Mesendoderm (in vitro differentiated cells): ENCODE results near the gene CKS2.

ENCODE experiments used
- DNase-seq: peaks from one replicate; pipeline ENCODE4 v3.0.0; 2013
- H2AK5ac ChIP-seq: 2 replicates; pipeline ENCODE4 v1.6.1; 2013; ENCODE audit warnings: low read length, inconsistent platforms
- H2BK120ac ChIP-seq: 2 replicates; pipeline ENCODE4 v1.6.1; 2013; ENCODE audit warnings: low read depth, mild to moderate bottlenecking, low read length, moderate library complexity, mixed read lengths
- H2BK15ac ChIP-seq: replicated peaks from 2 replicates; pipeline ENCODE4 v1.6.1; 2013; ENCODE audit warnings: low read depth, mild to moderate bottlenecking, moderate library complexity
- H2BK5ac ChIP-seq: 2 replicates; pipeline ENCODE4 v1.6.1; 2013; ENCODE audit warnings: low read length, inconsistent platforms
- H3K18ac ChIP-seq: 2 replicates; pipeline ENCODE4 v1.6.1; 2013; ENCODE audit warnings: mild to moderate bottlenecking, low read length, mixed read lengths
- H3K23ac ChIP-seq: one replicate; pipeline ENCODE4 v1.6.1; 2013; ENCODE audit warnings: low read length
- H3K27ac ChIP-seq: 2 replicates; pipeline ENCODE4 v1.5.1; 2013; ENCODE audit warnings: low read depth, mild to moderate bottlenecking, inconsistent platforms, low read length, moderate library complexity
- H3K27me3 ChIP-seq: 2 replicates; pipeline ENCODE4 v1.6.1; 2013; ENCODE audit warnings: low read length, control low read depth, mild to moderate bottlenecking, inconsistent platforms; ENCODE audit not compliant: insufficient read depth, poor library complexity
- H3K36me3 ChIP-seq: 2 replicates; pipeline ENCODE4 v1.6.1; 2013; ENCODE audit warnings: low read length, inconsistent platforms; ENCODE audit not compliant: control insufficient read depth, insufficient read depth
- H3K4ac ChIP-seq: one replicate; pipeline ENCODE4 v1.6.1; 2013; ENCODE audit warnings: low read depth, mild to moderate bottlenecking, low read length, moderate library complexity
- H3K4me1 ChIP-seq: 2 replicates; pipeline ENCODE4 v1.6.1; 2013; ENCODE audit warnings: low read depth, low read length, inconsistent platforms; ENCODE audit not compliant: control insufficient read depth
- H3K4me2 ChIP-seq: 2 replicates; pipeline ENCODE4 v1.6.1; 2013; ENCODE audit warnings: low read length
- H3K4me3 ChIP-seq: 2 replicates; pipeline ENCODE4 v1.5.1; 2013; ENCODE audit warnings: mild to moderate bottlenecking, low read length
- H3K56ac ChIP-seq: one replicate; pipeline ENCODE4 v1.6.1; 2013; ENCODE audit warnings: low read length
- H3K79me1 ChIP-seq: 2 replicates; pipeline ENCODE4 v1.6.1; 2013; ENCODE audit warnings: low read length, inconsistent platforms
- H3K79me2 ChIP-seq: 2 replicates; pipeline ENCODE4 v1.6.1; 2013; ENCODE audit warnings: mild to moderate bottlenecking, low read length; ENCODE audit not compliant: control insufficient read depth, insufficient read depth
- H3K9ac ChIP-seq: 2 replicates; pipeline ENCODE4 v1.6.1; 2013; ENCODE audit warnings: low read length, inconsistent platforms
- H4K5ac ChIP-seq: one replicate; pipeline ENCODE4 v1.6.1; 2013; ENCODE audit warnings: low read length
- H4K8ac ChIP-seq: one replicate; pipeline ENCODE4 v1.6.1; 2013; ENCODE audit warnings: low read depth, mild to moderate bottlenecking, control low read depth, low read length, moderate library complexity
- WGBS: extraction: QIAGEN DNeasy Blood & Tissue Kit; methylation state at CpG from one replicate; pipeline ENCODE4 v1.1.7; 2013; ENCODE audit warnings: low lambda C conversion rate, missing lambda C conversion rate; ENCODE audit not compliant: insufficient coverage; ENCODE audit errors: extremely low coverage; 5-methylcytosine and 5-hydroxymethylcytosine counted together

CKS2 gene

GRCh38 chr9:89318123-89319014, 7.4 kb downstream of the CKS2 start, which contains the start of gene SECISBP2:
SECISBP2 (plus strand) TSS chr9:89318500; CDS start chr9:89318577, 77 bp downstream.
- Histone ChIP-seq H3K56ac (peak within 1 kb of the TSS; percentile 97), H3K36me3 (peaks cover 2% of the 10 kb centered on the region), H3K4me2 (peak within 1 kb of the TSS; percentile 70), H3K18ac (peak within 1 kb of the TSS; percentile 94), H3K27ac (peak within 1 kb of the TSS; percentile 99), H2BK120ac (no peak within 1 kb of the TSS), H3K79me1 (peaks cover 3% of the 10 kb centered on the region), H2BK5ac (no peak within 1 kb of the TSS), H3K4ac (peak within 1 kb of the TSS; percentile 84), H2BK15ac (no peak within 1 kb of the TSS), H3K27me3 (no peaks in the 10 kb centered on the region), H3K4me3 (peak within 1 kb of the TSS; percentile 80), H3K79me2 (peaks cover 40% of the 10 kb centered on the region), H4K8ac (peak within 1 kb of the TSS; percentile 98), H2AK5ac (no peak within 1 kb of the TSS), H4K5ac (peak within 1 kb of the TSS; percentile 90), H3K4me1 (no peaks in the 10 kb centered on the region), H3K23ac (no peak within 1 kb of the TSS), H3K9ac (peak within 1 kb of the TSS; percentile 92)
- no CpG with 5 or more reads among the region's 91 CpGs for WGBS
- peak; percentile 98 for DNase-seq

- peaks cover 7% of the 10 kb centered on the region for H3K79me1 ChIP-seq
Observed at GRCh38 chr9:89319015-89319905, 8.3 kb downstream of the CKS2 start.

GRCh38 chr9:89323390-89323789, 12.4 kb downstream of the CKS2 start:
- WGBS: no CpG with 5 or more reads among the region's 4 CpGs
- no peaks in the 10 kb centered on the region for H3K36me3 ChIP-seq
- no peak for DNase-seq

More at GRCh38 chr9:89319015-89319905, 8.3 kb downstream of the CKS2 start:
- peak overlapping the region; percentile 92 for H3K9ac ChIP-seq
- no peaks in the 10 kb centered on the region for H3K4me1 ChIP-seq
- H2BK120ac ChIP-seq: no peak overlapping the region
- peak overlapping the region; percentile 37 for H3K4ac ChIP-seq
- H3K18ac ChIP-seq: no peak overlapping the region
- peak; percentile 39 for DNase-seq
- H3K27me3 ChIP-seq: no peaks in the 10 kb centered on the region
- WGBS: no CpG with 5 or more reads among the region's 13 CpGs
- peaks cover 38% of the 10 kb centered on the region for H3K79me2 ChIP-seq
- H2BK15ac ChIP-seq: no peak overlapping the region
- H2AK5ac ChIP-seq: no peak overlapping the region
- peak overlapping the region; percentile 70 for H3K4me2 ChIP-seq
- H3K27ac ChIP-seq: peak overlapping the region; percentile 99
- H3K4me3 ChIP-seq: peak overlapping the region; percentile 45
- H2BK5ac ChIP-seq: no peak overlapping the region
- no peak overlapping the region for H4K5ac ChIP-seq
- no peak overlapping the region for H4K8ac ChIP-seq
- H3K36me3 ChIP-seq: peaks cover 2% of the 10 kb centered on the region
- H3K56ac ChIP-seq: peak overlapping the region; percentile 89
- H3K23ac ChIP-seq: no peak overlapping the region

GRCh38 chr9:89325733-89326132, 14.7 kb downstream of the CKS2 start:
- H3K23ac ChIP-seq: no peak overlapping the region
- no peak overlapping the region for H3K4me2 ChIP-seq
- no peak overlapping the region for H2BK120ac ChIP-seq
- no peak overlapping the region for H3K4me3 ChIP-seq
- H3K18ac ChIP-seq: no peak overlapping the region
- H3K79me1 ChIP-seq: peaks cover 12% of the 10 kb centered on the region
- H3K9ac ChIP-seq: no peak overlapping the region
- peaks cover 1% of the 10 kb centered on the region for H3K36me3 ChIP-seq
- WGBS: no CpG with 5 or more reads among the region's 3 CpGs
- no peak overlapping the region for H2AK5ac ChIP-seq
- peaks cover 27% of the 10 kb centered on the region for H3K79me2 ChIP-seq
- H3K27me3 ChIP-seq: no peaks in the 10 kb centered on the region
- no peak overlapping the region for H3K56ac ChIP-seq
- no peak overlapping the region for H3K27ac ChIP-seq
- no peak for DNase-seq
- no peak overlapping the region for H4K8ac ChIP-seq
- H3K4ac ChIP-seq: no peak overlapping the region
- no peaks in the 10 kb centered on the region for H3K4me1 ChIP-seq
- no peak overlapping the region for H2BK15ac ChIP-seq
- no peak overlapping the region for H2BK5ac ChIP-seq
- no peak overlapping the region for H4K5ac ChIP-seq

More at GRCh38 chr9:89323390-89323789, 12.4 kb downstream of the CKS2 start:
- Histone ChIP-seq H2BK5ac (no peak overlapping the region), H4K5ac (no peak overlapping the region), H3K18ac (no peak overlapping the region), H2BK15ac (no peak overlapping the region), H3K4ac (no peak overlapping the region), H3K4me1 (no peaks in the 10 kb centered on the region), H2AK5ac (no peak overlapping the region), H3K23ac (no peak overlapping the region), H3K27me3 (no peaks in the 10 kb centered on the region), H2BK120ac (no peak overlapping the region), H3K4me2 (no peak overlapping the region), H3K56ac (peak overlapping the region; percentile 17), H3K27ac (no peak overlapping the region), H3K79me2 (peaks cover 36% of the 10 kb centered on the region), H4K8ac (no peak overlapping the region), H3K4me3 (no peak overlapping the region), H3K79me1 (peaks cover 12% of the 10 kb centered on the region), H3K9ac (no peak overlapping the region)

GRCh38 chr9:89328064-89328463, 17.1 kb downstream of the CKS2 start:
- peaks cover 13% of the 10 kb centered on the region for H3K79me1 ChIP-seq
- no peak overlapping the region for H3K27ac ChIP-seq
- DNase-seq: no peak
- H3K36me3 ChIP-seq: peaks cover 3% of the 10 kb centered on the region
- no peak overlapping the region for H4K5ac ChIP-seq
- H2BK15ac ChIP-seq: no peak overlapping the region
- H3K4me1 ChIP-seq: no peaks in the 10 kb centered on the region
- no peak overlapping the region for H2BK5ac ChIP-seq
- no CpG with 5 or more reads among the region's 8 CpGs for WGBS
- H3K23ac ChIP-seq: no peak overlapping the region
- H3K79me2 ChIP-seq: peaks cover 17% of the 10 kb centered on the region
- no peak overlapping the region for H3K18ac ChIP-seq
- no peak overlapping the region for H4K8ac ChIP-seq
- no peak overlapping the region for H3K56ac ChIP-seq
- no peak overlapping the region for H2AK5ac ChIP-seq
- H2BK120ac ChIP-seq: no peak overlapping the region
- H3K4ac ChIP-seq: no peak overlapping the region
- no peak overlapping the region for H3K4me2 ChIP-seq
- no peaks in the 10 kb centered on the region for H3K27me3 ChIP-seq
- H3K9ac ChIP-seq: no peak overlapping the region
- H3K4me3 ChIP-seq: no peak overlapping the region
